Loucy (cell line): ENCODE results near the gene FAM107B.
A peak's percentile ranks its signal among the peaks of the same experiment; 100 is the strongest.

Experiments used
- H2AFZ ChIP-seq: fragments of 200-600 bp; sonication (generic); 2 replicates; pipeline ENCODE4 v1.6.0; 2016; ENCODE audit warnings: antibody characterized with exemption, mild to moderate bottlenecking, low read length, moderate library complexity
- H3F3A ChIP-seq: fragments of 200-600 bp; 2 replicates; pipeline ENCODE4 v1.6.0; 2016; ENCODE audit warnings: antibody characterized with exemption, low read depth, mild to moderate bottlenecking
- H3K27me3 ChIP-seq: fragments of 200-600 bp; sonication (generic); 2 replicates; pipeline ENCODE4 v1.6.1; 2014; ENCODE audit warnings: low read length, mild to moderate bottlenecking; ENCODE audit not compliant: insufficient read depth, poor library complexity, severe bottlenecking
- H3K36me3 ChIP-seq: fragments of 200-600 bp; sonication (generic); 2 replicates; pipeline ENCODE4 v1.6.1; 2016; ENCODE audit warnings: low read length; ENCODE audit not compliant: insufficient read depth
- H3K4me1 ChIP-seq: fragments of 200-600 bp; sonication (generic); 2 replicates; pipeline ENCODE4 v1.5.1; 2014; ENCODE audit warnings: low read length, mild to moderate bottlenecking; ENCODE audit not compliant: insufficient read depth, poor library complexity, severe bottlenecking
- H3K4me2 ChIP-seq: fragments of 200-600 bp; sonication (generic); 2 replicates; pipeline ENCODE4 v1.6.0; 2014; ENCODE audit warnings: antibody characterized with exemption, low read length, low read depth, mild to moderate bottlenecking; ENCODE audit not compliant: poor library complexity, severe bottlenecking
- H3K4me3 ChIP-seq: fragments of 200-600 bp; sonication (generic); 2 replicates; pipeline ENCODE4 v1.5.1; 2014; ENCODE audit warnings: low read length, mild to moderate bottlenecking, mixed read lengths; ENCODE audit not compliant: poor library complexity, severe bottlenecking
- H3K79me2 ChIP-seq: fragments of 200-600 bp; sonication (generic); 2 replicates; pipeline ENCODE4 v1.6.1; 2014; ENCODE audit warnings: low read length; ENCODE audit not compliant: insufficient read depth
- H3K9ac ChIP-seq: fragments of 200-600 bp; sonication (generic); 2 replicates; pipeline ENCODE4 v1.6.0; 2014; ENCODE audit warnings: mild to moderate bottlenecking, low read depth, low read length, moderate library complexity; ENCODE audit not compliant: poor library complexity, severe bottlenecking
- H3K9me2 ChIP-seq: fragments of 200-600 bp; sonication (generic); replicated peaks from 2 replicates; pipeline ENCODE4 v1.6.1; 2016; ENCODE audit warnings: low read depth, low read length, mixed read lengths
- H3K9me3 ChIP-seq: fragments of 200-600 bp; sonication (generic); 2 replicates; pipeline ENCODE4 v1.6.1; 2014; ENCODE audit warnings: mild to moderate bottlenecking, antibody characterized with exemption, low read length, low read depth; ENCODE audit not compliant: insufficient read depth
- H4K20me1 ChIP-seq: fragments of 200-600 bp; sonication (generic); 2 replicates; pipeline ENCODE4 v1.6.0; 2014; ENCODE audit warnings: antibody characterized with exemption, low read length, mild to moderate bottlenecking; ENCODE audit not compliant: insufficient read depth, poor library complexity, severe bottlenecking
- EZH2phosphoT487 ChIP-seq: fragments of 200-600 bp; IDR thresholded peaks from 2 replicates; pipeline ENCODE4 v1.6.1; 2018; ENCODE audit warnings: antibody characterized with exemption, mild to moderate bottlenecking, moderate library complexity, borderline replicate concordance
- TF ChIP-seq, protein P1 (sequence below): fragments of 200-600 bp; sonication (generic); conservative IDR thresholded peaks from 2 replicates; pipeline ENCODE4 v1.5.1; 2014; ENCODE audit warnings: mild to moderate bottlenecking, antibody characterized with exemption, low read length

Gene FAM107B

DNA sequence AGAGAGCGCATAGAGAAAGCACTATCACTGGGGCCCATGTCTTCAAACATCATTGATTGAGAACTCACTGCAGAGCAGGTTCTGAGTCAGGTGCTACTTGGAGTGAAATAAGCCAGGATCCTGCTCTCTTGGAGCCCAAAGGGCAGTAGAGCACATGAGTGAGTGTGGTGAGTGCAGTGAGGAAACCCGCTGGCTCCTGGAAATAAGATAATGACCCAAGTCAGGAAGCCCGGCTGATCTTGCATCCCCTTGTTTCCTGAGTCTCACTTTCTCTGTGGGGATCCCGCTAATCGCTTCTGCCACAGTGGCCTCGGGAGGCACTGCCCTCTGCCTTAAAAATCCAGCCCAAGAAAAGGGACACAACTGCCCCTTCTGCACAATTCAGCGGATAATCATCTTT lies 7.1 kb upstream of the FAM107B start:
- H3K4me1 ChIP-seq = peaks cover 17% of the 10 kb centered on the region
- no peak overlapping the region for H3K9ac ChIP-seq
- no peak overlapping the region for H2AFZ ChIP-seq
- no peaks in the 10 kb centered on the region for H3K9me3 ChIP-seq
- H3K79me2 ChIP-seq = no peaks in the 10 kb centered on the region
- no peaks in the 10 kb centered on the region for H3K9me2 ChIP-seq
- no peak for TF ChIP-seq EZH2phosphoT487
- TF ChIP-seq, protein P1, sequence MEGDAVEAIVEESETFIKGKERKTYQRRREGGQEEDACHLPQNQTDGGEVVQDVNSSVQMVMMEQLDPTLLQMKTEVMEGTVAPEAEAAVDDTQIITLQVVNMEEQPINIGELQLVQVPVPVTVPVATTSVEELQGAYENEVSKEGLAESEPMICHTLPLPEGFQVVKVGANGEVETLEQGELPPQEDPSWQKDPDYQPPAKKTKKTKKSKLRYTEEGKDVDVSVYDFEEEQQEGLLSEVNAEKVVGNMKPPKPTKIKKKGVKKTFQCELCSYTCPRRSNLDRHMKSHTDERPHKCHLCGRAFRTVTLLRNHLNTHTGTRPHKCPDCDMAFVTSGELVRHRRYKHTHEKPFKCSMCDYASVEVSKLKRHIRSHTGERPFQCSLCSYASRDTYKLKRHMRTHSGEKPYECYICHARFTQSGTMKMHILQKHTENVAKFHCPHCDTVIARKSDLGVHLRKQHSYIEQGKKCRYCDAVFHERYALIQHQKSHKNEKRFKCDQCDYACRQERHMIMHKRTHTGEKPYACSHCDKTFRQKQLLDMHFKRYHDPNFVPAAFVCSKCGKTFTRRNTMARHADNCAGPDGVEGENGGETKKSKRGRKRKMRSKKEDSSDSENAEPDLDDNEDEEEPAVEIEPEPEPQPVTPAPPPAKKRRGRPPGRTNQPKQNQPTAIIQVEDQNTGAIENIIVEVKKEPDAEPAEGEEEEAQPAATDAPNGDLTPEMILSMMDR = no peak
- H3K36me3 ChIP-seq = no peaks in the 10 kb centered on the region
- H3K4me2 ChIP-seq = peak overlapping the region; percentile 25
- no peaks in the 10 kb centered on the region for H3K27me3 ChIP-seq
- no peak overlapping the region for H3K4me3 ChIP-seq
- no peaks in the 10 kb centered on the region for H4K20me1 ChIP-seq
- 0 out of 2 replicates have a peak, but pooled peaks cover 2% of the 10 kb centered on the region for H3F3A ChIP-seq

DNA sequence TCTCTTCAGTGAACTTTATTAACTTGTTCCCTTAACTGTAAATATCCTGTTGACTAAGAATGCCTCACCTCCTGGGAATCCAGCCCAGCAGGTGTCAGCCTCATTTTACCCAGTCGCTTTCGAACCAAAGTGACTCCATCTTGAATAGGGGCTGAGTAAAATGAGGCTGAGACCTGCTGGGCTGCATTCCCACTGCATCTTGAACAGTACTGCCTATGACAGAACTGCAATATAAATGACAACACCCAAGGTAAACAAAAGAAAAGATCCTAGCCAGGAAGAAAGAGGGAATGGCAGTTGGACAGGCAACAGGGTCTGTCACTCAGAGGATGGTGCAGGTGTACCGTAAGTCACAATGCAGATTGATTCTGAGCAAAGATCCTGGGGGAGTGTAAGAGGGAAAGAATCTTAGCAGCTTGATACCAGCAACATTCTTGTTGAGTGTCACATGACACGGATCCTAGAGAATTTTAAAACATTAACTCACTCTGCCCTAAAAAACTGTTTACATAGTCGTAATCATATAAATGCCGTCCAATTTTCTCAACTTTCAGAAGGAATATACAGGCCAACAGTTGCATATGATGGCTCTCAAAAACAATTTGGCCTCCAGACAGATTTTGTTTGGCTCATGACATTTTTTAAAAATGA lies 4.4 kb upstream of the FAM107B start:
- Histone ChIP-seq H2AFZ (no peak overlapping the region), H3K4me1 (peaks cover 17% of the 10 kb centered on the region), H4K20me1 (no peaks in the 10 kb centered on the region), H3K9ac (no peak overlapping the region), H3K79me2 (no peaks in the 10 kb centered on the region), H3K27me3 (no peaks in the 10 kb centered on the region), H3K4me3 (no peak overlapping the region), H3K4me2 (no peak overlapping the region), H3K36me3 (no peaks in the 10 kb centered on the region), H3K9me2 (no peaks in the 10 kb centered on the region), H3K9me3 (no peaks in the 10 kb centered on the region), H3F3A (0 out of 2 replicates have a peak, but pooled peaks cover 2% of the 10 kb centered on the region)
- no peak for TF ChIP-seq EZH2phosphoT487
- TF ChIP-seq, protein P1 = no peak

DNA sequence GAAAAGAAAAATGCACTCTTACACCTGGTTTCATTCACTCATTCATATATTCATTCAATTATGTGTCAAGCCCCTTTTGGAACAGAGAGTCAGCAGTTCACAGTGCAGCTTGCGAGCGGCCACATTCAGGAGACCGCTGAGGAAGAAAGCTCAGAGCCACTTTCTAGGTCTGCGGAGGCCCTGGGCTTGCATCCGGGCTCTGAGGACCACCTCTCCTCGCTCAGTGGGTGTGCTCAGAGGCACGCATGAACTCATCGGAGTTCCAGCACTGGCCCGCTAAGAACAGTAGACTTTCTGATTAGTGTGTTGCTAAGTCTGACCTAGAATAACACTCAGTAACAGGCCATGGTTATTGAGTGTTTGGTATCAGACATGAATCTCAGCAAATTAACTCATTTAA lies 1.8 kb upstream of the FAM107B start:
- TF ChIP-seq, protein P1 = no peak
- TF ChIP-seq EZH2phosphoT487 = no peak
- Histone ChIP-seq H3K4me3 (no peak overlapping the region), H2AFZ (no peak overlapping the region)

More for the DNA sequence above, 1.8 kb upstream of the FAM107B start:
- H3K36me3 ChIP-seq = no peaks in the 10 kb centered on the region
- H3K9ac ChIP-seq = no peak overlapping the region
- no peaks in the 10 kb centered on the region for H3F3A ChIP-seq
- no peaks in the 10 kb centered on the region for H4K20me1 ChIP-seq
- H3K9me2 ChIP-seq = no peaks in the 10 kb centered on the region
- H3K9me3 ChIP-seq = no peaks in the 10 kb centered on the region
- H3K4me2 ChIP-seq = no peak overlapping the region
- peaks cover 2% of the 10 kb centered on the region for H3K4me1 ChIP-seq
- no peaks in the 10 kb centered on the region for H3K27me3 ChIP-seq
- H3K79me2 ChIP-seq = no peaks in the 10 kb centered on the region
